Measurements from ENCODE around the gene GSTM3. TPM values are rescaled to one million over a fixed set of nuclear protein-coding genes. Genes with fewer than 3 reads are reported as not detected.

GSTM3 gene
- total and polyA plus RNA-seq, 2 of the 13 experiments (the other 11 are each of a cell fraction or from before 2014, with no cell fraction given), result 127 to 142 TPM

DNA sequence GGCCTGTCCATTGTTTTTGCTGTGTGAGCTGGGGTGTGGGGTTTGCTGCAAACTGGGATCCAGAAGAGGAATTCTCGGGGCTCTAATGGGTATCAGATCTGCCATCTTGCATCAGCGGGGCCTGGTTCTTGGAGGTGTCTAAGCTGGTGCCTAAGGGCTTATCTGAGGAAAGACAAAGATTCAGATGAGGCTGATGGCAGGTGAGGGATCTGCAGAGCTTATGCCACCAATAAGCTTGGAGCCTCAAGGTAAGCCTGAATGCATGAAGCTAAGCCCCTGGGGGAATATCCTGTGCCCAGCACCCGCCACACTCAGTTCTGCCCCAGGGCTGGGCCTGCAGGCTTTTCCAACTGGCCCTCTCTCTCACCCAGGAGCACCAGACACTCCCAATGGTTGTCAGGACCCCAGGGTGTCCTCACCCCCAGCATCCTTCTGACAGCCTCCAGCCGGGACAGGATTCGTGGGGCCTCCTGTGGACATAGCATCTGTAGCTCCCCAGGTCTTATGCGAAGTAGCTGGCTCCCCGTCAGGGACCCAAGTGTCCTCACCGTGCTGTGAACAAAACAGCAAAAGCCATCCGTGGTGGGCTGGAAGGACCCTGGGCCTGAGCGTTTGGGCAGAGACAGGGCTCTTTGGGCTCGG, 9.5 kb upstream of the GSTM3 start:
- no peak overlapping the region for H3K4me3 ChIP-seq (replicated peaks in 1 of 3; ENCODE audit: insufficient read depth in 1 of 3, low read depth in 2 of 3, low read length in 3 of 3)
- DNase-seq (ENCODE audit: low spot score) (no peak), ATAC-seq (no peak; the same call in 1 of the 3 replicates), FAIRE-seq (no peak)
- in situ Hi-C loops (cut with HindIII; ENCODE audit: extremely low pct_ligation_motif_present, low pct_unique_long_range_greater_than_20kb), result no loop called here
- TF ChIP-seq AGO2 (optimal IDR thresholded peaks at IDR 0.05; ENCODE audit: low read depth, low read length), result peak; percentile 30
- TF ChIP-seq, protein P1, sequence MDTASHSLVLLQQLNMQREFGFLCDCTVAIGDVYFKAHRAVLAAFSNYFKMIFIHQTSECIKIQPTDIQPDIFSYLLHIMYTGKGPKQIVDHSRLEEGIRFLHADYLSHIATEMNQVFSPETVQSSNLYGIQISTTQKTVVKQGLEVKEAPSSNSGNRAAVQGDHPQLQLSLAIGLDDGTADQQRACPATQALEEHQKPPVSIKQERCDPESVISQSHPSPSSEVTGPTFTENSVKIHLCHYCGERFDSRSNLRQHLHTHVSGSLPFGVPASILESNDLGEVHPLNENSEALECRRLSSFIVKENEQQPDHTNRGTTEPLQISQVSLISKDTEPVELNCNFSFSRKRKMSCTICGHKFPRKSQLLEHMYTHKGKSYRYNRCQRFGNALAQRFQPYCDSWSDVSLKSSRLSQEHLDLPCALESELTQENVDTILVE (CRISPR knock-in tag; IDR thresholded peaks at IDR 0.05), result no peak
- no peaks in the 10 kb centered on the region for H3K9me3 ChIP-seq (ENCODE audit: low read length)
- H3K36me3 ChIP-seq (replicated peaks in 1 of 2; ENCODE audit: control insufficient read depth in 1 of 2, insufficient read depth in 2 of 2, low read length in 2 of 2), result peaks cover 2 to 6% of the 10 kb centered on the region in 2 experiments; a peak in 3 of 5 replicates
- H3K79me2 ChIP-seq (ENCODE audit: insufficient read depth, low read length), result no peaks in the 10 kb centered on the region
- H3K27me3 ChIP-seq (ENCODE audit: control insufficient read depth in 1 of 2, insufficient read depth in 2 of 2, low read length in 2 of 2), result no peaks in the 10 kb centered on the region
- H3K4me1 ChIP-seq (ENCODE audit: insufficient read depth, low read length), result no peaks in the 10 kb centered on the region
- WGBS (ENCODE audit: low lambda C conversion rate), result 97% methylated on average over 5 of the region's 11 CpGs
- ChIA-PET POLR2A (interaction anchor here (1.8 kb wide), 1 partner anchor 13 kb away, joined by 10 read pairs; the partner anchor contains the start of gene EPS8L3), CTCF (ENCODE audit: low intra/inter-chr PET ratio, low total read pairs) (no interaction called here)
- H3K4me2 ChIP-seq (ENCODE audit: low read depth, low read length), result no peak overlapping the region
- H2AFZ ChIP-seq (ENCODE audit: low read length), result no peak overlapping the region
- no peak overlapping the region for H3K9ac ChIP-seq (ENCODE audit: insufficient read depth, low read depth, low read length)
- intact Hi-C loops (cut with micrococcal nuclease; ENCODE audit: unreplicated experiment), result no loop called here
- no TSS peak for BruUV-seq (replicated peaks)
- H3K27ac ChIP-seq (ENCODE audit: extremely low read length, insufficient read depth, low read length), result no peak overlapping the region
- no peaks in the 10 kb centered on the region; the same call in 1 of the 2 replicates for H4K20me1 ChIP-seq (ENCODE audit: insufficient read depth, low read length)

- no peak overlapping the region for H3K27ac ChIP-seq (ENCODE audit: extremely low read length, insufficient read depth, low read length)
- H3K4me3 ChIP-seq (replicated peaks in 1 of 3; ENCODE audit: insufficient read depth in 1 of 3, low read depth in 2 of 3, low read length in 3 of 3), result no peak overlapping the region
- H4K20me1 ChIP-seq (ENCODE audit: insufficient read depth, low read length), result no peaks in the 10 kb centered on the region; the same call in 1 of the 2 replicates
- H2AFZ ChIP-seq (ENCODE audit: low read length), result no peak overlapping the region
- ChIA-PET CTCF (ENCODE audit: low intra/inter-chr PET ratio, low total read pairs) (no interaction called here), POLR2A (interaction anchor here (1.0 to 1.8 kb wide), 3 partner anchors 11 to 15 kb away, joined by 3 to 10 read pairs (median 5); partner anchors contain the start of gene EPS8L3)
- no peak overlapping the region for H3K9ac ChIP-seq (ENCODE audit: insufficient read depth, low read depth, low read length)
- DNase-seq (ENCODE audit: low spot score) (no peak), ATAC-seq (no peak), FAIRE-seq (no peak)
- intact Hi-C loops (cut with micrococcal nuclease; ENCODE audit: unreplicated experiment), result no loop called here
- H3K36me3 ChIP-seq (replicated peaks in 1 of 2; ENCODE audit: control insufficient read depth in 1 of 2, insufficient read depth in 2 of 2, low read length in 2 of 2), result peaks cover 2 to 6% of the 10 kb centered on the region in 2 experiments; a peak in 3 of 5 replicates
- no peaks in the 10 kb centered on the region for H3K9me3 ChIP-seq (ENCODE audit: low read length)
- no peaks in the 10 kb centered on the region for H3K4me1 ChIP-seq (ENCODE audit: insufficient read depth, low read length)
- no peak overlapping the region for H3K4me2 ChIP-seq (ENCODE audit: low read depth, low read length)
- in situ Hi-C loops (cut with HindIII; ENCODE audit: extremely low pct_ligation_motif_present, low pct_unique_long_range_greater_than_20kb), result no loop called here
- no peaks in the 10 kb centered on the region for H3K27me3 ChIP-seq (ENCODE audit: control insufficient read depth in 1 of 2, insufficient read depth in 2 of 2, low read length in 2 of 2)
- no TSS peak for BruUV-seq (replicated peaks)
- H3K79me2 ChIP-seq (ENCODE audit: insufficient read depth, low read length), result no peaks in the 10 kb centered on the region
- TF ChIP-seq ZNF407 (CRISPR knock-in tag; IDR thresholded peaks at IDR 0.05; ENCODE audit: not compliant biosample characterization) (no peak), ZNF792 (CRISPR knock-in tag; IDR thresholded peaks at IDR 0.05) (no peak), NFE2L2 (IDR thresholded peaks at IDR 0.05; ENCODE audit: low read length) (no peak), GATA4 (IDR thresholded peaks at IDR 0.05; ENCODE audit: borderline replicate concordance, low read depth) (no peak), MTA1 (CRISPR knock-in tag; IDR thresholded peaks at IDR 0.05; ENCODE audit: borderline replicate concordance) (no peak)
- TF ChIP-seq, protein P2, sequence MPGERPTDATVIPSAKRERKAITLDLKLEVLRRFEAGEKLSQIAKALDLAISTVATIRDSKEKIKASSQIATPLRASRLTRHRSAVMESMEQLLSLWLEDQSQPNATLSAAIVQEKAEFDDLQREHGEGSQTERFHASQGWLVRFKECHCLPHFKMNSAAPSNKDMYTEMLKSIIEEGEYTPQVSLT (CRISPR knock-in tag; IDR thresholded peaks at IDR 0.05; ENCODE audit: borderline replicate concordance, low read depth), result no peak
These were observed 8.4 kb upstream of the GSTM3 start for GRCh38 chr1:109749221-109749620.

Measured in HepG2 (cell line).